Measurements from ENCODE around the gene RGS17.

DNA sequence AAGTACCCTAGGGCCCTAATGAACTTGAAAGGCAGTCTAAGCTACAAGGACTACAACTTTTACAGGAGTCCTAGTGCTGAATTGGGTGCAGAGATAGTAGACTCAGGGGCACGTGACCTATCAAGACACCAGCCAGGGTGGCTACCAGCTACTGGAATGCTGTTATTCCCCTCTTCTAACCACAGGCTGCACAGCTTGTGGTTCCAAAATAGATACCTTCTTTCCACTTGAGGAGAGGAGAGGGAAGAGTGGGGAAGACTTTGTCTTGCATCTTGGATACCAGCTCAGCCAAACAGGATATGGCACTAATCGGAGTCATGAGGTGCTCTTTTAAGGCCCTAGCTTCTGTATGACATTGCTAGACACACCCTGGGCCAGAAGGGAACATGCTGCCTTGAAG is 68.6 kb downstream of the RGS17 start:
- no peak for TF ChIP-seq POLR2A (IDR thresholded peaks at IDR 0.05)
- TF ChIP-seq, protein P1, sequence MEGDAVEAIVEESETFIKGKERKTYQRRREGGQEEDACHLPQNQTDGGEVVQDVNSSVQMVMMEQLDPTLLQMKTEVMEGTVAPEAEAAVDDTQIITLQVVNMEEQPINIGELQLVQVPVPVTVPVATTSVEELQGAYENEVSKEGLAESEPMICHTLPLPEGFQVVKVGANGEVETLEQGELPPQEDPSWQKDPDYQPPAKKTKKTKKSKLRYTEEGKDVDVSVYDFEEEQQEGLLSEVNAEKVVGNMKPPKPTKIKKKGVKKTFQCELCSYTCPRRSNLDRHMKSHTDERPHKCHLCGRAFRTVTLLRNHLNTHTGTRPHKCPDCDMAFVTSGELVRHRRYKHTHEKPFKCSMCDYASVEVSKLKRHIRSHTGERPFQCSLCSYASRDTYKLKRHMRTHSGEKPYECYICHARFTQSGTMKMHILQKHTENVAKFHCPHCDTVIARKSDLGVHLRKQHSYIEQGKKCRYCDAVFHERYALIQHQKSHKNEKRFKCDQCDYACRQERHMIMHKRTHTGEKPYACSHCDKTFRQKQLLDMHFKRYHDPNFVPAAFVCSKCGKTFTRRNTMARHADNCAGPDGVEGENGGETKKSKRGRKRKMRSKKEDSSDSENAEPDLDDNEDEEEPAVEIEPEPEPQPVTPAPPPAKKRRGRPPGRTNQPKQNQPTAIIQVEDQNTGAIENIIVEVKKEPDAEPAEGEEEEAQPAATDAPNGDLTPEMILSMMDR (IDR thresholded peaks at IDR 0.05): no peak

Data from transverse colon (tissue), 3 donors.